Astrocyte (in vitro differentiated cells and primary cell): ENCODE data around the gene ATP2A1.

Experiments used
- CTCF ChIP-seq: IDR thresholded peaks from 2 replicates; pipeline ENCODE4 v1.5.1; 2011; ENCODE audit warnings: low read depth, mild to moderate bottlenecking, inconsistent platforms, low read length, moderate library complexity; ENCODE audit not compliant: insufficient read depth
- EZH2 ChIP-seq: IDR thresholded peaks from 2 replicates; pipeline ENCODE4 v1.6.1; 2012; ENCODE audit warnings: mild to moderate bottlenecking, low read length, inconsistent platforms; ENCODE audit not compliant: insufficient read depth

- no peak for TF ChIP-seq CTCF
- TF ChIP-seq EZH2, result no peak
Observed at GRCh38 chr16:28932339-28933141, 54.3 kb downstream of the ATP2A1 start.
